ENCODE results near the gene TRIP12.

Gene TRIP12

GRCh38 chr2:229714080-229714735, 207.6 kb downstream of the TRIP12 start, which contains the start of gene DNER:
TSS of gene DNER (minus strand) at chr2:229714555. CDS start at chr2:229714423, 132 bp downstream.
- peak within 1 kb of the TSS; percentile 29 for H3K4me3 ChIP-seq (ENCODE audit: low read depth, low read length)
- peak; percentile 53 for DNase-seq (ENCODE audit: low read depth)
- no peak for TF ChIP-seq CTCF (IDR thresholded peaks at IDR 0.05; ENCODE audit: insufficient read depth, low read depth, low read length, missing control alignments)
